Lower leg skin (tissue), 4 donors: ENCODE results near the gene ADAMTS17. TPM values are rescaled to one million over a fixed set of nuclear protein-coding genes. Genes with fewer than 3 reads are reported as not detected.

Experiments used
- DNase-seq, 2 donors: peaks; one replicate each; pipeline ENCODE4 v3.0.0-alpha.2; 2019; ENCODE audit warnings: low spot score in 2 of 2
- H3K4me3 ChIP-seq: fragments of 200-600 bp; sonication (generic); 2 replicates; pipeline ENCODE4 v1.5.1; 2017; ENCODE audit warnings: mild to moderate bottlenecking, low read depth; ENCODE audit not compliant: poor library complexity, severe bottlenecking
- CTCF ChIP-seq, 3 donors: fragments of 450-650 bp; IDR thresholded peaks; one replicate each; pipeline ENCODE4 v1.5.1; 2016; ENCODE audit warnings: antibody characterized with exemption in 3 of 3, mild to moderate bottlenecking in 3 of 3, moderate library complexity in 2 of 3
- POLR2A ChIP-seq, 2 donors: fragments of 450-650 bp; IDR thresholded peaks; one replicate each; pipeline ENCODE4 v1.6.1; 2016 to 2017; ENCODE audit warnings: antibody characterized with exemption in 2 of 2, mild to moderate bottlenecking in 1 of 2, moderate library complexity in 1 of 2
- WGBS, 2 donors: methylation state at CpG; one replicate each; pipeline ENCODE4 v1.1.5; 2018; 5-methylcytosine and 5-hydroxymethylcytosine counted together
- intact Hi-C: fragments of 100-400 bp; cut with DNase I; formaldehyde crosslinking; loops from one replicate; pipeline ENCODE4 v1.15.0; 2023; ENCODE audit warnings: low total_unique reads
- total RNA-seq, 4 donors: library from RNA; depleted of rRNA; stranded (reverse); fragments of >200 nt; gene quantifications; one replicate each; pipeline ENCODE4 v1.1.0, GENCODE V29; 2016

The ADAMTS17 gene
- total RNA-seq, 4 donors from 2014 or later, result 3.5 to 7.8 (median 3.9) TPM

GRCh38 chr15:100133001-100133400 is 208.8 kb downstream of the ADAMTS17 start:
- TF ChIP-seq POLR2A (IDR thresholded peaks at IDR 0.05), result no peak
- TF ChIP-seq CTCF (IDR thresholded peaks at IDR 0.05), result no peak
- intact Hi-C loops, result no loop called here
- WGBS, 2 donors, result 84 to 96% methylated on average over 3 of the region's 3 CpGs
- no peak for DNase-seq
- no peak overlapping the region for H3K4me3 ChIP-seq

- no peak overlapping the region for H3K4me3 ChIP-seq
- DNase-seq, result no peak
- intact Hi-C loops, result no loop called here
- 90 to 92% methylated on average over 10 of the region's 10 CpGs for WGBS, 2 donors
- no peak for TF ChIP-seq CTCF (IDR thresholded peaks at IDR 0.05)
- no peak for TF ChIP-seq POLR2A (IDR thresholded peaks at IDR 0.05)
Measured at GRCh38 chr15:100132309-100132708, 209.5 kb downstream of the ADAMTS17 start.

- no peak overlapping the region for H3K4me3 ChIP-seq
- intact Hi-C loops, result no loop called here
- no peak for DNase-seq
- TF ChIP-seq CTCF (IDR thresholded peaks at IDR 0.05) (no peak), POLR2A (IDR thresholded peaks at IDR 0.05) (no peak)
- 80 to 85% methylated on average over 25 of the region's 25 CpGs for WGBS, 2 donors
Measured at GRCh38 chr15:100131321-100132224, 210.2 kb downstream of the ADAMTS17 start.

- 90 to 93% methylated on average over 9 of the region's 9 CpGs for WGBS, 2 donors
- no peak for DNase-seq
- intact Hi-C loops, result no loop called here
- H3K4me3 ChIP-seq, result no peak overlapping the region
- TF ChIP-seq CTCF (IDR thresholded peaks at IDR 0.05) (no peak), POLR2A (IDR thresholded peaks at IDR 0.05) (no peak)
Measured at GRCh38 chr15:100129677-100130076, 212.1 kb downstream of the ADAMTS17 start.

DNA sequence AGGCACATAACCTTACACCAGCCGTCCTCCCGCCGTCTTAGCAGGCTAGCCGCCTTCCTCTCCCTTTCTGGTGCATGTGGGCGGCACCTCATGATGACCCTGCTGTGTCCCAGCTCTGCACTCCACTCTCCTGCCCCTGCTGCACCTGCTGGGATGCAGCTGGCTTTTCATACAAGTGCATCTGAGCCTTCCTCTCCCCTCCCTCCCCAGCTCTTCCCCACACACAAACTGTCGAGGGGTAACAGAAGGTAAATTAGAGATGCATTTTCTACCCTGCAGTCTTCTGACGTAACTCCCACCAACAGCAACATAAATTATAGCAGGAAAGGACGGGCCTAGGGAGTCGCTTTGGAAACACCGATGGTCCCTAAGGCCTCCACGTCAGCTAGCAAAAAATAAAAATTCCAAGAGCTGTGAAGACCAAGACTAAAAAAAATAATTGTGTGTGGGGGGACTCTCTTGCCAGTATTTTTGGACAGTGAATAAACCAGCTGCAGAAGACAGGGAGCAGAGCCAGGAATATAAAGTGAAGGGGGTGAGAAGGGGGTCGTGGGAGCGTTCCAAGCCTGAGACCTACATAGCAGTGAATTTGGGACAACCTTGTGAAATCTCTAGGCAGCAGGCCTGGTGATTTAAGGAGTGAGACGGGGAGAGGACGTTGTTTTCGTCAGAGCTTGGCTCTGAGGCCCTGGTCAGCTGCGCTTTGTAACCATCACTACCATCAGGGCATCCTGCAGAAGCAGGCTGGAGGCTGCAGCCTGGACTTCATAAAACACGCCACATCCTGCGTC is 216.2 kb downstream of the ADAMTS17 start:
- DNase-seq, result no peak
- intact Hi-C loops, result no loop called here
- 77 to 82% methylated on average over 19 of the region's 19 CpGs for WGBS, 2 donors
- TF ChIP-seq POLR2A (IDR thresholded peaks at IDR 0.05) (no peak), CTCF (IDR thresholded peaks at IDR 0.05) (no peak)
- no peak overlapping the region for H3K4me3 ChIP-seq
